Measurements from ENCODE around the gene CLIP1. TPM values are rescaled to one million over a fixed set of nuclear protein-coding genes. Genes with fewer than 3 reads are reported as not detected.
A peak's percentile ranks its signal among the peaks of the same experiment; 100 is the strongest.
"Not testable (repeated sequence)": the region's sequence is repeated elsewhere in the genome, so short reads cannot be mapped to it uniquely, and the experiment has no call there.

CLIP1 gene
- total RNA-seq, 2 donors from 2014 or later = 91.2 to 180 TPM

DNA sequence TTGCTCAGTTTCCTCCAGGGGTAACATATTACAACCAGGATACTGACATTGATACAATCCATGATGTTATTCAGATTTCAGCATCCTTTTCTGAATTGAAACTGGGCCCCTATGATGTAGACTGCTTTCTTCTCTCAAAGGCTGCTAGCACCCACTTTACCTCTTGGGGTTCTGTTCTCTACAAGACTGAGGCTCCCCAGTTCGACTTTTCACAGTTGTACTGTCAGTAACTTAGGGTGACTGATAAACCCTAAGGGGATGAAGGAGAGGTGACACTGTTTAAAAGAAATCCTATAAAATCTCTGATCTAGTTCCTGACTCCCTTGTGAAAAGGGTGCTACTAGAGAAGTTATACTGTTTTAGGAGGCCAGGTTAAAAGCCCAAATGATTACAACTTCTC lies 157.0 kb downstream of the CLIP1 start:
- H3K9me3 ChIP-seq = no peaks in the 10 kb centered on the region
- peak overlapping the region; percentile 86 for H3K4me3 ChIP-seq
- no peak for ATAC-seq (ENCODE audit: insufficient number of reproducible peaks, low FRiP score, low read depth)
- H3K27me3 ChIP-seq (replicated peaks; ENCODE audit: insufficient read depth) = no peaks in the 10 kb centered on the region
- H3K36me3 ChIP-seq = peaks cover 25% of the 10 kb centered on the region
- peaks cover 12% of the 10 kb centered on the region in 2 donors for H3K4me1 ChIP-seq (ENCODE audit: control insufficient read depth in 1 of 2, low read depth in 2 of 2)
- no peak for DNase-seq (ENCODE audit: low spot score)
- TF ChIP-seq, protein P1, sequence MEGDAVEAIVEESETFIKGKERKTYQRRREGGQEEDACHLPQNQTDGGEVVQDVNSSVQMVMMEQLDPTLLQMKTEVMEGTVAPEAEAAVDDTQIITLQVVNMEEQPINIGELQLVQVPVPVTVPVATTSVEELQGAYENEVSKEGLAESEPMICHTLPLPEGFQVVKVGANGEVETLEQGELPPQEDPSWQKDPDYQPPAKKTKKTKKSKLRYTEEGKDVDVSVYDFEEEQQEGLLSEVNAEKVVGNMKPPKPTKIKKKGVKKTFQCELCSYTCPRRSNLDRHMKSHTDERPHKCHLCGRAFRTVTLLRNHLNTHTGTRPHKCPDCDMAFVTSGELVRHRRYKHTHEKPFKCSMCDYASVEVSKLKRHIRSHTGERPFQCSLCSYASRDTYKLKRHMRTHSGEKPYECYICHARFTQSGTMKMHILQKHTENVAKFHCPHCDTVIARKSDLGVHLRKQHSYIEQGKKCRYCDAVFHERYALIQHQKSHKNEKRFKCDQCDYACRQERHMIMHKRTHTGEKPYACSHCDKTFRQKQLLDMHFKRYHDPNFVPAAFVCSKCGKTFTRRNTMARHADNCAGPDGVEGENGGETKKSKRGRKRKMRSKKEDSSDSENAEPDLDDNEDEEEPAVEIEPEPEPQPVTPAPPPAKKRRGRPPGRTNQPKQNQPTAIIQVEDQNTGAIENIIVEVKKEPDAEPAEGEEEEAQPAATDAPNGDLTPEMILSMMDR (IDR thresholded peaks at IDR 0.05) = no peak
- peak overlapping the region; percentile 88 to 89 for H3K27ac ChIP-seq

DNA sequence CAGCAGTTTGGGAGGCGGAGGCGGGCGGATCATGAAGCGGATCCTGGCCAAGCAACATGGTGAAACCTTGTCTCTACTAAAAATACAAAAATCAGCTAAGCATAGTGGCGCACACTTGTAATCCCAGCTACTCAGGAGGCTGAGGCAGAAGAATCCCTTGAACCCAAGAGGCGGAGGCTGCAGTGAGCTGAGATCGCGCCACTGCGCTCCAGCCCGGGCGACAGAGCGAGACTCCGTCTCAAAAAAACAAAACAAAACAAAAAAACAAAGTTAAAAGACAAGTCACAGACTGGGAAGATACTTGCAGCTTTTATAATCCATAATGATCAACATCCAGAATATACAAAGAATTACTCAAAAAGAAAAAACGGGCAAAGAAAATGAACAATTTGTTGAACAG lies 161.7 kb downstream of the CLIP1 start:
- not testable (repeated sequence) for ATAC-seq (ENCODE audit: insufficient number of reproducible peaks, low FRiP score, low read depth); H3K4me3 ChIP-seq; H3K27ac ChIP-seq; H3K4me1 ChIP-seq (ENCODE audit: control insufficient read depth in 1 of 2, low read depth in 2 of 2); H3K27me3 ChIP-seq (replicated peaks; ENCODE audit: insufficient read depth); DNase-seq (ENCODE audit: low spot score); H3K9me3 ChIP-seq
- H3K36me3 ChIP-seq = peaks cover 53% of the 10 kb centered on the region

DNA sequence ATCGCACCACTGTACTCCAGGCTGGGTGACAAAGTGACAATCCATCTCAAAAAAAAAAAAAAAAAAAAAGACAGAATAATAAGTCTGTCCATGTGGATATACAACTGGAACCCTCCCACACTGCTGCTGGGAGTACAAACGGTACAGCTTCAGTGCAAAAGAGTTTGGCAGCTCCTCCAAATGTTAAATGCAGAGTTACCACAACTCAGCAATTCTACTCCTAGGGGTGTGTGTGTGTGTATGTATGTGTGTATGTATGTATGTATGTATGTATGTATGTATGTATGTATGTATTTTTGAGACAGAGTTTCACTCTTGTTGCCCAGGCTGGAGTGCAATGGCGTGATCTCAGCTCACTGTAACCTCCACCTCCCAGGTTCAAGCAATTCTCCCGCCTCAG lies 163.5 kb downstream of the CLIP1 start:
- ATAC-seq (ENCODE audit: insufficient number of reproducible peaks, low FRiP score, low read depth); H3K9me3 ChIP-seq; H3K4me1 ChIP-seq (ENCODE audit: control insufficient read depth in 1 of 2, low read depth in 2 of 2); DNase-seq (ENCODE audit: low spot score); H3K27me3 ChIP-seq (replicated peaks; ENCODE audit: insufficient read depth); H3K4me3 ChIP-seq; H3K27ac ChIP-seq: not testable (repeated sequence)
- H3K36me3 ChIP-seq = peaks cover 53% of the 10 kb centered on the region

DNA sequence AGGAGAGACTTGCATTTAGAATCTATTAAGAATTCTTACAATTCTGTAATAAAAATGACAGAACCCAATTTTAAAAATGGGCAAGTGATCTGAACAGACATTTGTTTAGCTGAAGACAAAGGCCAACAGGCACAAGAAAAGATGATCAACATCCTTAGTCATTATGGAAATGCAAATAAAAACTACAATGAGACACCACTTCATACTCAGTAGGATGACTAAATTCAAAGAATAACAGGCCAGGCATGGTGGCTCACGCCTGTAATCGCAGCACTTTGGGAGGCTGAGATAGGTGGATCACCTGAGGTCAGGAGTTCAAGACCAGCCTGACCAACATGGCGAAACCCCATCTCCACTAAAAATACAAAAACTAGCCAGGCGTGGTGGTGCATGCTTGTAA lies 164.0 kb downstream of the CLIP1 start:
- not testable (repeated sequence) for ATAC-seq (ENCODE audit: insufficient number of reproducible peaks, low FRiP score, low read depth); H3K27ac ChIP-seq; DNase-seq (ENCODE audit: low spot score); H3K9me3 ChIP-seq; H3K4me3 ChIP-seq; H3K27me3 ChIP-seq (replicated peaks; ENCODE audit: insufficient read depth); H3K4me1 ChIP-seq (ENCODE audit: control insufficient read depth in 1 of 2, low read depth in 2 of 2)
- H3K36me3 ChIP-seq = peaks cover 55% of the 10 kb centered on the region

DNA sequence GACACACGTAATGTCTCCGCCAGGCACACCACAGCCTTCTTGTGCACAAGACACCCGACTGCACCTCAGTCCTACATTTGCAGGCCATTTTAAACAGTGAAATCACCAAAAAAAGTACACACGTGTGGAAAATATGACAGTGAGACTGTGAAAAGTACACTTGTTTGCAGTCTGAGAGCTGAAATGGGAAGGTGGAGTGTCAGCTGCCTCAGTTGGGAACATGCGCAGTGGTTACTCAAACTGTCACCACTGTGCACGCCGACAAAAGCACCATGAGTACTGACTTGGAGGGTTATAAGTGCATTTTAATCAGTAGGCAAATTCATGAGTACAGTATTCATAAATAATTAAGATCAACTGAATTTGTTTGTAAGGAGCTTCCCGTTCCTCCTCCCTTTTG lies 171.9 kb downstream of the CLIP1 start:
- H3K4me1 ChIP-seq (ENCODE audit: control insufficient read depth in 1 of 2, low read depth in 2 of 2) = no peaks in the 10 kb centered on the region
- TF ChIP-seq, protein P1 (IDR thresholded peaks at IDR 0.05) = no peak
- no peaks in the 10 kb centered on the region for H3K27me3 ChIP-seq (replicated peaks; ENCODE audit: insufficient read depth)
- H3K4me3 ChIP-seq = no peak overlapping the region
- DNase-seq (ENCODE audit: low spot score) (no peak), ATAC-seq (ENCODE audit: insufficient number of reproducible peaks, low FRiP score, low read depth) (no peak)
- peaks cover 27% of the 10 kb centered on the region for H3K36me3 ChIP-seq
- no peak overlapping the region for H3K27ac ChIP-seq
- no peaks in the 10 kb centered on the region for H3K9me3 ChIP-seq

DNA sequence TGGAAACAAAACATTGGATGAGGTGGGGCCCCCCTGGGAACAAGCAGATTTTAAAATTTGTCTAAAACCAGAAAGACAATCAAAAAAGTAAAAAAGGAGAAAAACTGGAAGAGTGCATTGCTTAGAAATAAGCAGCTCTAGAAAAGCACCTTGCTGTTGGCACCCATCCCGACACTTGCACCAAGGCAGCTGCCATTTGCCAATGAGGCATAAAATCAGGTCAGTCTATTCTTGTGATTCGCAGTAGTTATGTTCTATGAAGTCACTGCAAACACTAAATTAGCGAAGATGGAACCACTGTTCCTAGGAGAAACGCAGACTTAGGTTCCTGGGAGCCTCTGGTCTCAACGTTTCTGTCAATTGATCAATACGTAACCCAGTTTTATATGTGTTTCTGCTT lies 172.4 kb downstream of the CLIP1 start:
- H3K4me3 ChIP-seq = no peak overlapping the region
- H3K36me3 ChIP-seq = peaks cover 27% of the 10 kb centered on the region
- no peaks in the 10 kb centered on the region for H3K9me3 ChIP-seq
- H3K4me1 ChIP-seq (ENCODE audit: control insufficient read depth in 1 of 2, low read depth in 2 of 2) = no peaks in the 10 kb centered on the region
- H3K27me3 ChIP-seq (replicated peaks; ENCODE audit: insufficient read depth) = no peaks in the 10 kb centered on the region
- DNase-seq (ENCODE audit: low spot score) (no peak), ATAC-seq (ENCODE audit: insufficient number of reproducible peaks, low FRiP score, low read depth) (no peak)
- TF ChIP-seq, protein P1 (IDR thresholded peaks at IDR 0.05) = no peak
- no peak overlapping the region for H3K27ac ChIP-seq

DNA sequence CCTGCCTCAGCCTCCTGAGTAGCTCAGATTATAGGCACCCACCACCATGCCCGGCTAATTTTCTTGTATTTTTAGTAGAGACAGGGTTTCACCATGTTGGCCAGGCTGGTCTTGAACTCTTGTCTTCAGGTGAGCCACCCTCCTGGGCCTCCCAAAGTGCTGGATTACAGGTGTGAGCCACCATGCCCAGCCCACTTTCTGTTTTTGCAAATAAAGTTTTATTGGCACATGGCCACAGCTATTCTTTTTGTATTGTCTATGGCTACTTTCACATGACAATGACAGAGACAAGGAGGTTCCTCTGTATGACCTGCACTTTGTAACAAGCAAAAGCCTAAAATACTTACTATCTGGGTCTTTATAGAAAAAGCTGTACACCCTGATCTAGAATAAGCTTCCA lies 176.9 kb downstream of the CLIP1 start:
- H3K36me3 ChIP-seq = peaks cover 37% of the 10 kb centered on the region
- no peaks in the 10 kb centered on the region for H3K27me3 ChIP-seq (replicated peaks; ENCODE audit: insufficient read depth)
- ATAC-seq (ENCODE audit: insufficient number of reproducible peaks, low FRiP score, low read depth) (no peak), DNase-seq (ENCODE audit: low spot score) (no peak)
- H3K4me1 ChIP-seq (ENCODE audit: control insufficient read depth in 1 of 2, low read depth in 2 of 2) = no peaks in the 10 kb centered on the region
- H3K9me3 ChIP-seq = no peaks in the 10 kb centered on the region
- no peak overlapping the region for H3K4me3 ChIP-seq
- TF ChIP-seq, protein P1 (IDR thresholded peaks at IDR 0.05) = no peak
- H3K27ac ChIP-seq = no peak overlapping the region

Data from thoracic aorta (tissue), 2 donors.